NOMO-1 treated with dmso at 0.1 percent for 144 hours (cell line): ENCODE measurements around the gene ATP8A2.
A peak's percentile ranks its signal among the peaks of the same experiment; 100 is the strongest.

Experiments
- DNase-seq: peaks from one replicate; lab custom pipeline; 2025; ENCODE audit not compliant: unreplicated experiment; lab: John Stamatoyannopoulos, UW

The ATP8A2 gene

GRCh38 chr13:26022538-26023292 lies 650.9 kb downstream of the ATP8A2 start:
- DNase-seq = no peak

- no peak for DNase-seq
These were observed 652.8 kb downstream of the ATP8A2 start for GRCh38 chr13:26024558-26024957.

- DNase-seq = no peak
These were observed 653.4 kb downstream of the ATP8A2 start for GRCh38 chr13:26025196-26025595.

- DNase-seq = no peak
These were observed 654.0 kb downstream of the ATP8A2 start for GRCh38 chr13:26025771-26026170.

- DNase-seq = no peak
These were observed 654.4 kb downstream of the ATP8A2 start for GRCh38 chr13:26026211-26026610.

GRCh38 chr13:26029581-26030136 lies 657.9 kb downstream of the ATP8A2 start:
- DNase-seq = no peak

GRCh38 chr13:26030331-26030730 lies 658.6 kb downstream of the ATP8A2 start:
- DNase-seq = no peak

- no peak for DNase-seq
These were observed 662.2 kb downstream of the ATP8A2 start for GRCh38 chr13:26034018-26034417.

- DNase-seq = no peak
These were observed 664.6 kb downstream of the ATP8A2 start for GRCh38 chr13:26036383-26036782.

GRCh38 chr13:26037302-26037701 lies 665.5 kb downstream of the ATP8A2 start:
- no peak for DNase-seq

GRCh38 chr13:26038931-26039475 lies 667.2 kb downstream of the ATP8A2 start:
- no peak for DNase-seq

GRCh38 chr13:26041444-26041843 lies 669.7 kb downstream of the ATP8A2 start:
- DNase-seq = no peak

- no peak for DNase-seq
These were observed 671.0 kb downstream of the ATP8A2 start for GRCh38 chr13:26042785-26043184.

- no peak for DNase-seq
These were observed 673.4 kb downstream of the ATP8A2 start for GRCh38 chr13:26045142-26045541.

GRCh38 chr13:26046639-26047038 lies 674.9 kb downstream of the ATP8A2 start:
- DNase-seq = no peak

- no peak for DNase-seq
These were observed 675.3 kb downstream of the ATP8A2 start for GRCh38 chr13:26047040-26047439.

GRCh38 chr13:26048741-26049140 lies 677.0 kb downstream of the ATP8A2 start:
- no peak for DNase-seq

GRCh38 chr13:26050568-26051230 lies 678.9 kb downstream of the ATP8A2 start:
- no peak for DNase-seq

GRCh38 chr13:26051231-26051656 lies 679.5 kb downstream of the ATP8A2 start:
- no peak for DNase-seq

GRCh38 chr13:26051657-26052311 lies 680.0 kb downstream of the ATP8A2 start, which contains the start of gene SHISA2:
Gene SHISA2, minus strand, starts transcription at chr13:26052016. Its CDS starts 1,041 bp downstream, at chr13:26050975.
- peak; percentile 63 for DNase-seq

- DNase-seq = no peak
These were observed 680.6 kb downstream of the ATP8A2 start for GRCh38 chr13:26052337-26052736.
